ENCODE data around the gene CYB5RL. TPM values are rescaled to one million over a fixed set of nuclear protein-coding genes. Genes with fewer than 3 reads are reported as not detected.
"Not testable (repeated sequence)": the region's sequence is repeated elsewhere in the genome, so short reads cannot be mapped to it uniquely, and the experiment has no call there.

The CYB5RL gene
- total RNA-seq, 1 donor from 2014 or later, result 6.7 TPM

GRCh38 chr1:54219688-54220003 lies 19.8 kb upstream of the CYB5RL start:
- Mint-ChIP-seq H3K4me3 (ENCODE audit: unreplicated experiment) (peak overlapping the region; percentile 53), H3K4me1 (ENCODE audit: unreplicated experiment) (peaks cover 21% of the 10 kb centered on the region), H3K27me3 (ENCODE audit: unreplicated experiment) (peaks cover 12% of the 10 kb centered on the region), H3K9me3 (ENCODE audit: unreplicated experiment) (no peaks in the 10 kb centered on the region), H3K36me3 (ENCODE audit: low read depth, unreplicated experiment) (peaks cover 27% of the 10 kb centered on the region), H3K27ac (ENCODE audit: unreplicated experiment) (peak overlapping the region; percentile 92)
- TF ChIP-seq CTCF (IDR thresholded peaks at IDR 0.05; ENCODE audit: unreplicated experiment), result no peak
- no peak for DNase-seq (ENCODE audit: low spot score)

DNA sequence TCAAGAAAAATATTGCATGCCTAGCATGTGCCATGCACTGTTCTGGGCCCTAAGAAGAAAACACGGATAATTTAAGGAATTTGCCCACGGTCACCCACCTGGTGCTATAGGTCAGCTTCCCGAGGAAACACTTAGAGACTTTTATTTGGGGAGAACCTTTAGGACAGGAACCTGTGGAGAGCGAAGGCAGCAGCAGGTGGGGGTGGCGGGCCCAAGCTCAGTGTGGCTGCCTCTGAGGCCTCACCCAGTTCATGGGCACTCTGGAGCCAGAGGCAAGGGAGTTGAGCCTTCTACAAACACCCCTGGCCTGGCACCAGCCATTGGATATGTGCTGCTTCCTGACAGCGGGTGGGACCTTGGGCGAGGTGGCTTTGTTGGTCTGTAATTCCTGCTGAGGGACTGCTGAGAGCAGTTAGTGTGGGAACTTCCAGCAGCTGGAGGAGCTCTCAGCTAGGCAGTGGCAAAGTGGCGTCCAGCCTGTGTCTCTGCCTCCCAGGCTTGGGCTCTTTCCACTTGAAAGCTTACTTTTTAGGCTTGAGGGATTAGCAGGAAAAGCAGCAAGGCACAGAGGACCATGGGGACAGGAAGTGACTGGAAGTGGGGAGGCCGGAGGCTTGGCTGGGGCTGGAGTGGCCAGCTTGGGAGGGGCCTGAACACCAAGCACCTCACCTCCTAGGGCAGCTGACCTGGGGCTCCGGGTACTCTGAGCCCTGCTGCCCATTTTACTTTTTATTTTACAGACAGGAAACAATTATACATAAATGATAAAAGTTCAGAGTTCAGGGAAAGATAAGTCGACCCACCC lies 19.3 kb upstream of the CYB5RL start:
- TF ChIP-seq CTCF (IDR thresholded peaks at IDR 0.05; ENCODE audit: unreplicated experiment), result no peak
- H3K27ac Mint-ChIP-seq (ENCODE audit: unreplicated experiment), result peak overlapping the region; percentile 92
- no peak for DNase-seq (ENCODE audit: low spot score)
- H3K27me3 Mint-ChIP-seq (ENCODE audit: unreplicated experiment), result peaks cover 10% of the 10 kb centered on the region
- H3K4me3 Mint-ChIP-seq (ENCODE audit: unreplicated experiment), result no peak overlapping the region
- H3K36me3 Mint-ChIP-seq (ENCODE audit: low read depth, unreplicated experiment), result peaks cover 31% of the 10 kb centered on the region
- H3K9me3 Mint-ChIP-seq (ENCODE audit: unreplicated experiment), result no peaks in the 10 kb centered on the region
- peaks cover 21% of the 10 kb centered on the region for H3K4me1 Mint-ChIP-seq (ENCODE audit: unreplicated experiment)

GRCh38 chr1:54215523-54215922 lies 15.7 kb upstream of the CYB5RL start:
- no peak for TF ChIP-seq CTCF (IDR thresholded peaks at IDR 0.05; ENCODE audit: unreplicated experiment)
- peak overlapping the region; percentile 25 for H3K4me3 Mint-ChIP-seq (ENCODE audit: unreplicated experiment)
- H3K9me3 Mint-ChIP-seq (ENCODE audit: unreplicated experiment), result no peaks in the 10 kb centered on the region
- peaks cover 50% of the 10 kb centered on the region for H3K36me3 Mint-ChIP-seq (ENCODE audit: low read depth, unreplicated experiment)
- no peak for DNase-seq (ENCODE audit: low spot score)
- peaks cover 5% of the 10 kb centered on the region for H3K27me3 Mint-ChIP-seq (ENCODE audit: unreplicated experiment)
- peaks cover 21% of the 10 kb centered on the region for H3K4me1 Mint-ChIP-seq (ENCODE audit: unreplicated experiment)
- H3K27ac Mint-ChIP-seq (ENCODE audit: unreplicated experiment), result no peak overlapping the region

GRCh38 chr1:54212872-54213271 lies 13.0 kb upstream of the CYB5RL start:
- Mint-ChIP-seq H3K4me1 (ENCODE audit: unreplicated experiment) (peaks cover 3% of the 10 kb centered on the region), H3K36me3 (ENCODE audit: low read depth, unreplicated experiment) (peaks cover 52% of the 10 kb centered on the region), H3K27me3 (ENCODE audit: unreplicated experiment) (peaks cover 3% of the 10 kb centered on the region), H3K9me3 (ENCODE audit: unreplicated experiment) (no peaks in the 10 kb centered on the region), H3K4me3 (ENCODE audit: unreplicated experiment) (no peak overlapping the region), H3K27ac (ENCODE audit: unreplicated experiment) (no peak overlapping the region)
- TF ChIP-seq CTCF (IDR thresholded peaks at IDR 0.05; ENCODE audit: unreplicated experiment), result no peak
- no peak for DNase-seq (ENCODE audit: low spot score)

- peaks cover 45% of the 10 kb centered on the region for H3K36me3 Mint-ChIP-seq (ENCODE audit: low read depth, unreplicated experiment)
- not testable (repeated sequence) for H3K9me3 Mint-ChIP-seq (ENCODE audit: unreplicated experiment); DNase-seq (ENCODE audit: low spot score); H3K27ac Mint-ChIP-seq (ENCODE audit: unreplicated experiment); H3K27me3 Mint-ChIP-seq (ENCODE audit: unreplicated experiment); H3K4me3 Mint-ChIP-seq (ENCODE audit: unreplicated experiment); H3K4me1 Mint-ChIP-seq (ENCODE audit: unreplicated experiment)
Observed at GRCh38 chr1:54207896-54208295, 8.1 kb upstream of the CYB5RL start.

Measured in endothelial cell (in vitro differentiated cells).